ENCODE results near the gene KLHL40.

- TF ChIP-seq POLR2A (IDR thresholded peaks at IDR 0.05) (no peak), CTCF (IDR thresholded peaks at IDR 0.05) (no peak)
Measured at GRCh38 chr3:42717306-42717705, 32.0 kb downstream of the KLHL40 start.
